ENCODE measurements around the gene PSEN1. TPM values are rescaled to one million over a fixed set of nuclear protein-coding genes. Genes with fewer than 3 reads are reported as not detected.

PSEN1 gene
- total and polyA plus RNA-seq, 10 of the 15 experiments (the other 5 are each of a cell fraction or from before 2014, with no cell fraction given), result 8.9 to 32.3 (median 21.8) TPM

- no peaks in the 10 kb centered on the region for H3K36me3 ChIP-seq (ENCODE audit: control insufficient read depth in 2 of 2, insufficient read depth in 2 of 2, low read length in 1 of 2)
- in situ Hi-C loops (cut with MboI), result no loop called here
- no peaks in the 10 kb centered on the region for H3K79me2 ChIP-seq (ENCODE audit: control insufficient read depth, insufficient read depth, low read length)
- no peaks in the 10 kb centered on the region; the same call in 2 of the 3 replicates for H3K9me3 ChIP-seq (replicated peaks; ENCODE audit: control insufficient read depth, insufficient read depth, low read length)
- ChIA-PET POLR2A (interaction anchor here (0.8 to 1.1 kb wide), 4 partner anchors 10 to 61 kb away, joined by 3 to 5 read pairs (median 3); no protein-coding TSS in a partner anchor), SMC1A (ENCODE audit: uncharacterized antibody, unreplicated experiment) (interaction anchor here (1.1 to 1.4 kb wide), 3 partner anchors 31 to 235 kb away, joined by 3 to 4 read pairs (median 4); no protein-coding TSS in a partner anchor), RAD21 (ENCODE audit: unreplicated experiment) (interaction anchor here (0.8 to 1.3 kb wide), 6 partner anchors 11 to 243 kb away, joined by 3 to 7 read pairs (median 4); no protein-coding TSS in a partner anchor), CTCF (interaction anchor here (0.6 to 6.6 kb wide), 6 partner anchors 9 to 237 kb away, joined by 3 to 75 read pairs (median 6); no protein-coding TSS in a partner anchor)
- H3K27ac ChIP-seq (ENCODE audit: control insufficient read depth, insufficient read depth), result no peak overlapping the region
- WGBS (ENCODE audit: insufficient coverage, insufficient replicate concordance, low lambda C conversion rate, missing lambda C conversion rate), result 38% methylated on average over 11 of the region's 11 CpGs
- no peaks in the 10 kb centered on the region for H4K20me1 ChIP-seq (ENCODE audit: control insufficient read depth, insufficient read depth)
- FAIRE-seq (no peak), DNase-seq (ENCODE audit: low read depth, low spot score) (no peak), ATAC-seq (no peak)
- no peak overlapping the region for H3K9ac ChIP-seq (ENCODE audit: control insufficient read depth, insufficient read depth, low read length)
- BruUV-seq (replicated peaks), result no TSS peak
- peaks cover 8 to 26% of the 10 kb centered on the region in 2 experiments for H3K27me3 ChIP-seq (replicated peaks in 1 of 2; ENCODE audit: control insufficient read depth in 2 of 2, insufficient read depth in 2 of 2, low read length in 1 of 2)
- H3K4me3 ChIP-seq, result no peak overlapping the region
- TF ChIP-seq ZNF384 (IDR thresholded peaks at IDR 0.05; ENCODE audit: borderline replicate concordance, low read depth, low read length) (no peak), HDGF (IDR thresholded peaks at IDR 0.05) (no peak), NBN (IDR thresholded peaks at IDR 0.05) (no peak), CEBPZ (IDR thresholded peaks at IDR 0.05; ENCODE audit: low read depth, low read length) (no peak), ZNF217 (IDR thresholded peaks at IDR 0.05) (no peak), NFIC (IDR thresholded peaks at IDR 0.05; ENCODE audit: low read depth, low read length) (no peak), PAX5 (IDR thresholded peaks at IDR 0.05; ENCODE audit: borderline replicate concordance, low read depth, low read length) (no peak), TCF7 (IDR thresholded peaks at IDR 0.05; ENCODE audit: borderline replicate concordance) (no peak), STAT3 (IDR thresholded peaks at IDR 0.05; ENCODE audit: low read depth, low read length) (no peak)
- TF ChIP-seq, protein P1, sequence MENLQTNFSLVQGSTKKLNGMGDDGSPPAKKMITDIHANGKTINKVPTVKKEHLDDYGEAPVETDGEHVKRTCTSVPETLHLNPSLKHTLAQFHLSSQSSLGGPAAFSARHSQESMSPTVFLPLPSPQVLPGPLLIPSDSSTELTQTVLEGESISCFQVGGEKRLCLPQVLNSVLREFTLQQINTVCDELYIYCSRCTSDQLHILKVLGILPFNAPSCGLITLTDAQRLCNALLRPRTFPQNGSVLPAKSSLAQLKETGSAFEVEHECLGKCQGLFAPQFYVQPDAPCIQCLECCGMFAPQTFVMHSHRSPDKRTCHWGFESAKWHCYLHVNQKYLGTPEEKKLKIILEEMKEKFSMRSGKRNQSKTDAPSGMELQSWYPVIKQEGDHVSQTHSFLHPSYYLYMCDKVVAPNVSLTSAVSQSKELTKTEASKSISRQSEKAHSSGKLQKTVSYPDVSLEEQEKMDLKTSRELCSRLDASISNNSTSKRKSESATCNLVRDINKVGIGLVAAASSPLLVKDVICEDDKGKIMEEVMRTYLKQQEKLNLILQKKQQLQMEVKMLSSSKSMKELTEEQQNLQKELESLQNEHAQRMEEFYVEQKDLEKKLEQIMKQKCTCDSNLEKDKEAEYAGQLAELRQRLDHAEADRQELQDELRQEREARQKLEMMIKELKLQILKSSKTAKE (IDR thresholded peaks at IDR 0.05; ENCODE audit: low read depth, poor library complexity, severe bottlenecking), result no peak
- H3K4me1 ChIP-seq (ENCODE audit: control insufficient read depth, insufficient read depth, low read length), result peaks cover 20% of the 10 kb centered on the region
- no peak overlapping the region for H2AFZ ChIP-seq (ENCODE audit: control insufficient read depth, low read depth, low read length)
- H3K4me2 ChIP-seq (ENCODE audit: control insufficient read depth, insufficient read depth), result no peak overlapping the region
- intact Hi-C loops (cut with micrococcal nuclease; ENCODE audit: unreplicated experiment), result loop anchor here (5.0 kb wide), 1 partner anchor 238 kb away; no protein-coding TSS in a partner anchor
These were observed 98.5 kb downstream of the PSEN1 start for GRCh38 chr14:73234586-73235394.

Data from GM12878 (cell line).